GM18909 (cell line): ENCODE results near the gene SLC44A3.

Source experiments
- ATAC-seq: cut with Tn5 transposase; IDR thresholded peaks from one replicate; pipeline ENCODE4 v1.9.1; 2021; ENCODE audit warnings: mild to moderate bottlenecking; ENCODE audit not compliant: unreplicated experiment, poor library complexity

Gene SLC44A3, protein sequence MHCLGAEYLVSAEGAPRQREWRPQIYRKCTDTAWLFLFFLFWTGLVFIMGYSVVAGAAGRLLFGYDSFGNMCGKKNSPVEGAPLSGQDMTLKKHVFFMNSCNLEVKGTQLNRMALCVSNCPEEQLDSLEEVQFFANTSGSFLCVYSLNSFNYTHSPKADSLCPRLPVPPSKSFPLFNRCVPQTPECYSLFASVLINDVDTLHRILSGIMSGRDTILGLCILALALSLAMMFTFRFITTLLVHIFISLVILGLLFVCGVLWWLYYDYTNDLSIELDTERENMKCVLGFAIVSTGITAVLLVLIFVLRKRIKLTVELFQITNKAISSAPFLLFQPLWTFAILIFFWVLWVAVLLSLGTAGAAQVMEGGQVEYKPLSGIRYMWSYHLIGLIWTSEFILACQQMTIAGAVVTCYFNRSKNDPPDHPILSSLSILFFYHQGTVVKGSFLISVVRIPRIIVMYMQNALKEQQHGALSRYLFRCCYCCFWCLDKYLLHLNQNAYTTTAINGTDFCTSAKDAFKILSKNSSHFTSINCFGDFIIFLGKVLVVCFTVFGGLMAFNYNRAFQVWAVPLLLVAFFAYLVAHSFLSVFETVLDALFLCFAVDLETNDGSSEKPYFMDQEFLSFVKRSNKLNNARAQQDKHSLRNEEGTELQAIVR

DNA sequence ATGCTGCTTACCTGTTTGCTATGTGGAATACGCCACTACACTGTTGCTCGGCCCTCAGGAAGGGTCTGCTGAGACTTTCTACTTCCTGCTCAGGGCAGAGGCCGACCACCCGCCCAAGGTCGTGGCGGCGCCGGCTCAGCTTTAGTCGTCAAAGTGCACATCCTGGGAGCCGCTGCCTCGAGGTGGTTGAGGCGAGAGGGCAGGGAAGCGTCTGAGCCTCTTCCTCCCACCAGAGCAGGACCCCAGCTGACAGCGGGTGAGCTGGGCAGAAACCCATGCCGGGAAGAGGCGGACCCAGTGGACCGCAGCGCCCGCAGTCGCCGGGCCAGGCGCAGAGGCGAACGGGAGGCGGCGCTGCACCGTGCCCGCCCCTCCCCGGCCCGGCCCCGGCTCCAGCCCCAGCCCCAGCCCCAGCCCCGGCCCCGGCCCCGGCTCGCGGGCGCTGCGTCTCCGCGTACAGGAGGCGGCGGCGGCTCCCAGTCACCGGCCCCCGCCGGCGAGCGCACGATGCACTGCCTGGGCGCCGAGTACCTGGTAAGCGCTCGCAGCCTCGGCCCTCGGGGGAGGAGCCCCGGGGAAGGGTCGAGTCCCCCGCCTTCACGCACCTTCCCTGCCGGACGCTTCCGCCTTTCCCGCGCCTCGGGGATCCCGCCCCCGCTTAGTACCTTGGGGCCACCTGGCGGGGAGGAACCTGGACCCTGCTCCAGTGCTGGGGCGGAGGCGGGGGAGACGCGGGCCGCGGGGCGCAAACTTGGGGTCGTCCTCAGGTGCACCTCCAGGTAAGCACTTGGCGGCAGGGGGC is at the start of gene SLC44A3:
Gene SLC44A3, plus strand, starts transcription at position 413 of the 802 bp plus-strand sequence. Its CDS starts 95 bp downstream, at position 508.
- ATAC-seq, result no peak

DNA sequence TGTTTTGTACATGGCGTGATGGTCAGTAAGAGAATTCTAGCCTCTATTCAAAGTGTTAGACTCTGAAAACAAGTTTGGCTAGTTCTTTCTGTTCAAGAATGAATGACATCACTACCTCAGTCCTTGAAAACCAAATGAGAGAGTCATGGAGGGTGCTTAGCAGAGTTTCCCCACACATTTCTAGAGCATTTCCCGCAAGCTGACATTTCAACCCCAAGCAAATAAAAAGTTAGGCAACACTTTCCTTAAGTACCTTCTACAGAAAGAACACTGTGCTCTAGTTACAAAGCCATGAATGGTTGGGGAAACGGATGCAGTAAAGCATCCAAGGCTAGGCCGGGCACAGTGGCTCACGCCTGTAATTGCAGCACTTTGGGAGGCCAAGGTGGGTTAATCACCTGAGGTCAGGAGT is 47.9 kb upstream of the SLC44A3 start:
- ATAC-seq, result no peak

DNA sequence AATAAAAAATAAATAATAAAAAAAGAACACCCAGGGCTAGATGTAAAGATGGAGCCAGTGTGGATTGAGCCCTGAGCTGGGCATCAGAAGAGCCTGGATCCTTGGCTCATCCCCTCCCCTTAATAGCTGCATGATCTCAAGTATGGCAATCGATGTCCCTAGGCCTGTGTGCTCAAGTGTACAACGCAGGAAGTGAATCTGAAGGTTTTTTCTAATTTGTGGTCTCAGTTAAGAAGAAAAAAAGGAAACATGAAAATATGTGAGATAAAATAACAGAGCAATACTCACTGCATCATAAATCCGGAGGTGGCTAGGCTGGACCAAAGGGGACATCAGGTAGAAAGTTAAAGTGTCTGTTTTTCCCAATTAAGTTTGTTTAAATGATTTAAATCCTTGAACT is 47.3 kb upstream of the SLC44A3 start:
- ATAC-seq, result no peak

DNA sequence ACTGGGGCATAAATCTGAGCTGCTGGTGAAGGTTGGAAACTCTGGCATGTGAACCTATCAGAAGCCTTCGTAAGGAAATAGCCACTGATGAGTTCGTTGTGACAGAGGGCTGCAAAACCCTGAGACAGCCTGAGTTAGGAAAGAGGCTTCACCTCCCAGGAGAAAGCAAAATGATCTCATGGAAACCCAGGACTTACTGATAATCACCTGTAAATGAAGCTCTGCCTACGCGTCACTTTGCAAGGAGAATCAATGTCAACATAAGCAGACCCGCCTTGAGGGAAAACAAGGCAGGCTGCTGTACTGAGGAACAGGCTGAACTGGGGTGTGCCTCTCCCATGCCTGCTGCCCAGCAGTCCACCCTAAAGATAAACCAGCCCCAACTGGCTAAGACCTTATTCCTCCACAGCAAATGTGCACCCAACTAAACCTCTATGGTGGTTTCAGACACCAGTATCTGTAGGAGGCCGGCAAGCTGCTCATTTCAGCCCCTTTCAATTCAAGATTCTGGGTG is 46.8 kb upstream of the SLC44A3 start:
- ATAC-seq, result no peak

DNA sequence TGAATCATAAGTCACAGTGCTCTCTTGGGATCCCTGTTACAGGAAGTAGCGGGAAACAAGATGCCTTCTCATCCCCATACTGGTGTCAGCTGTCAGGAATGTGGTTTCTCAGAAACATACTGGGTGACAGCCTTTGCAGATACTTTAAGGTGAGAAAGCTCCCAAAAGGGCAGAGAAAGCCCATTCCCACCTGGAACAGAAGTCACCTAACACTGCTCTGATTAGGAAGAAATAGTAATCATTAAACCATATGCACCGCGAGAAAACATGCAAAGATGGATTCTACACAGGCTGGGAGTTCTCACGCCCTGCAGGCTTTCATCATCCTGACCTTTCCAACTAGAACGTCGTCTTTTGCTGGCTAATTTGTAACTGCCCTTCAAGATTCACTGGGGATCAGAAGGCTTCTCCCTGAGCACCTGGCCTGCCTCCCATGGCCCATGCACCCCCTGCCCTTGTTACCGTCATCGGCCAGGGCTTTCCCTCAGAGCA is 46.2 kb upstream of the SLC44A3 start:
- no peak for ATAC-seq

DNA sequence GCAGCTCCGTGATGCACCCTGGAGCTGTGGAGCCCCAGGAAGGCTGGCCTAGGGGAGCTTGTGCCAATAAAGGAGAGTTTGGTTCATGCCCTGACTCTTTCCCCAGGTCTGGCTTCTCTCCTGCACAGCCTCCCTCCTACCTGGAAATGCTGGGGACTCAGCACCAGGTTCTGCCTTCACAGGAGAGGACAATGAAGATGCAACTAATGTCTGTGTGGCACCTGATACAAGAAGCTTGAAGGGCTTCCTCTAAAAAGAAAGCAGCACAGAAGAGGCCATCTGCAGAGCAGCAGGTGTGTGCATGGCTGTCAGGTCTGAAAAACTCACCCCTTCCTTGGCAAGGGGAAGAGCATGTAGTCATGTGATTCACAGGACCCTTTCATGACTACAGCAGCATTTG is 43.7 kb upstream of the SLC44A3 start:
- no peak for ATAC-seq

DNA sequence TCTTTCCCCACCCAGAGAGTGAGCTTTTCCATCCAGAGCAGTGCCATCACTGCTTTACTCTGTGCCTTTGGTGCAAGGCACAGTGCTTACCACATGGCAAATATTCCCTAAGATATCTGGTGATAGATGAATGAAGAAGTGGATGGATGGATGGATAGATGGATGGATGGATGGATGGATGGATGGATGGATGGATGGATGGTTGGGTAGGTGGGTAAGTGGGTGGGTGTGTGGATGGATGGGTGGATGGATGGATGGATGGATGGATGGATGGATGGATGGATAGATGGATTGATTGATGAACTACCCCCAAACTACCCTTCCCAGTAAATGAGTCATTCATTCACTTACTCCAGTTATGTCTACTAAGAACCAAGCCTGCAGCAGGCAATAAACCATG is 42.9 kb upstream of the SLC44A3 start:
- ATAC-seq, result no peak

DNA sequence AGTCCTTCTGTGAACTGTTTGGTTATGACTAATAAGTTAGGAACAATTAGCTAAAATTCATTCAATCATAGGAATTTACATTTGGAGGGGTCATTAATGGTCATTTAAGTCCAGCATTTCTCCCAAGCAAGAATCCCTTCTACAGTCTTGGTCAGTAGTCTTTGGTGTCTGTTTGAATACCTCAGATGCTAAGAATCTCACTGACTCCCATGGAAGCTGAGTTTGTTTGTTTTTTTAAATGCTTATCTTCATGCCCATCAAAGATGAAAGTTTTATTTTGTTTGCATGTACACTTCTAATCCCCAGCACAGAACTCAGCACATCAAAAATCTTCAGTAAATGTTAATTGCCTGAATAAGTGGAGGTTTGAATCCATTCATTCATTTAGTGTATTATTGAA is 41.3 kb upstream of the SLC44A3 start:
- ATAC-seq, result no peak

DNA sequence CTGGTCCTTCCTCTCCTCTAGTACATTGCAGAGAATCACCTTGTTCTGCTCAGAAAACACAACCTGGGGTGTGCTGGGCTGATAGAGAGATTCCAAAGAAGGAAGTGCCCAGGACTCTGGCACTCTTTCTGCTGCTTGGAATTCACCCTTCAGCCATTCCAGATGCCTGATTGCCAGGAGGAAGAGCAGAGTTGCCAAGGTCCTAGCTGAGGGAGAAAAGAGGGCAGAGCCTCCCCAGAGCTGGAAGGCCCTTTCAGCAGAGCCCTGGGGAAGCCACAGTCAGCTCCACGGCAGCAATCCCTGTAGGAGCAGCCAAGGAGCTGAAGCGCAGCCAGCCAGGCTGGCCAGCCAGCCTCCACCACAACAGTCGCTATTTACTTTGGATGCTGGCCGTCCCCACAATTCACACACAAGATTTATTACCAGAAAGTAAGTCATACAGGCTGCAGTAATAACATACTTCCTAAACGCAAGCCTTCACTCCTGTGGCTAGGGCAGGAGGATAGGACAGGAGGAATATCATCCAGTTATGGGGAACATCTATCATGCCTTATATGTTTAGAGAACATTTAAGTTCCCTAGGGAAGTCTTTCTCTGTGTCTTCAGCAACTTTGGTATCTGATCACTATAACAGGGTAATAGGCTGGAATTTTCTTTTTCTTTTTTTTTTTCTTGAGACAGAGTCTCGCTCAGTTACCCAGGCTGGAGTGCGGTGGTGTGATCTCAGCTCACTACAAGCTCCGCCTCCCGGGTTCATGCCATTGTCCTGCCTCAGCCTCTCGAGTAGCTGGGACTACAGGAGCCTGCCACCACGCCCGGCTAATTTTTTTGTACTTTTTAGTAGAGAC is 36.6 kb upstream of the SLC44A3 start:
- no peak for ATAC-seq

DNA sequence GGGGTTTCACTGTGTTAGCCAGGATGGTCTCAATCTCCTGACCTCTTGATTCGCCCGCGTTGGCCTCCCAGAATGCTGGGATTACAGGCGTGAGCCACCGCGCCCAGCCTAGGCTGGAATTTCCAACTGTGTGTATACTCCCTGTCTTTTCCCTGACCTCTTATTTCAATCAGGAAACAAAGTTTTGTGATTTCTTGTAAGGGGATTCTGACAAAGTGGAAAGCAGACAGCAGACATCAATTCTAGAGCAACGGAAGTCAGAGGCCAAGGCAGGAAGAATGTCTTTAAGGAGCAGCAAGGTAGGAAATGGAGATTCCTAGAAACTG is 36.0 kb upstream of the SLC44A3 start:
- no peak for ATAC-seq

DNA sequence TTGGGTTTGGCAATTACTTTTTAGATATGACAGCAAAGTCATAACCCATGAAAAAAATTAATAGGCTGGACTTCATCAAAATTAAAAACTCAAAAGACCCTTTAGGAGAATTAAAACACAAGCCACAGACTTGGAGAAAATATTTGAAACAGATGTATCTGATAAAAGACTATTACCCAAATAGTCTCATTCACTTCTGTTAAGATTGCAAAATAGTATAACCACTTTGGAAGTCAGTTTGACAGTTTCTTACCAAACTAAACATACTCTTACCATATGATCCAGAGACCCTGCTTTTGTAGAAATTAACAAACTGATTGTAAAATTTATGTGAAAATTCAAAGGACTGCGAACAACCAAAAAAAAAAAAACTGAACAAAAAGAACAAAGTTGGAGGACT is 32.5 kb upstream of the SLC44A3 start:
- no peak for ATAC-seq

DNA sequence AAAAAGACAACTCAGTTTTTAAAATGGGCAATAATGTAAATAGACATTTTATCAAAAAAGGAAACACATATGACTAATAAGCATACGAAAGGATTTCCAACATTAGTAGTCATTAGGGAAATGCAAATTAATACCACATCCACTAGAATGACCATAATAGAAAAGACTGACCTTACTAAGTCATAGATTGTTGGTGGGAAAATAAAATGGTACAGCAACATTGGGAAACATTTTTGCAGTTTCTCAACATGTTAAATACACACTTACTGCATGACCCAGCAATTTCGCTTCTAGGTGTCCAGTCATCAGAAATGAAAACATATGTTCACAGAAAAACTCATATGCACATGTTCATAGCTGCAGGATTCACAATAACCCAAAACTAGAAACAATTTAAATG is 29.9 kb upstream of the SLC44A3 start:
- no peak for ATAC-seq

DNA sequence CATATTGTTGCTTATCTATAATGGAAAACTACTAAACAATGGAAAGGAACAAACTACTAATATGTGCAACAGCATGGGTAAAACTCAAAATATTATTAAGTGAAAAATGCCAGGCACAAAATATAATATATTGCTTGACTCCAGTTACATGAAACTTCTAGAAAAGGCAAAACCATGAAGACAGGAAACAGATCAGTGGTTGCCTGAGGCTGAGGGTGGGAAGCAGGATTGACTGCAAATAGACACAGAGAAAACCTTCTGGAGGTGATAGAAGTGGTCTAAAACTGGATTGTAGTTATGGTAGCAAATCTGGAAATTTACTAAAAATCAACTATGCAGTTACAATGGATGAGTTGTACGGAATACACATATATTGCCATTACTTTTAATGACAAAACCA is 29.5 kb upstream of the SLC44A3 start:
- no peak for ATAC-seq

DNA sequence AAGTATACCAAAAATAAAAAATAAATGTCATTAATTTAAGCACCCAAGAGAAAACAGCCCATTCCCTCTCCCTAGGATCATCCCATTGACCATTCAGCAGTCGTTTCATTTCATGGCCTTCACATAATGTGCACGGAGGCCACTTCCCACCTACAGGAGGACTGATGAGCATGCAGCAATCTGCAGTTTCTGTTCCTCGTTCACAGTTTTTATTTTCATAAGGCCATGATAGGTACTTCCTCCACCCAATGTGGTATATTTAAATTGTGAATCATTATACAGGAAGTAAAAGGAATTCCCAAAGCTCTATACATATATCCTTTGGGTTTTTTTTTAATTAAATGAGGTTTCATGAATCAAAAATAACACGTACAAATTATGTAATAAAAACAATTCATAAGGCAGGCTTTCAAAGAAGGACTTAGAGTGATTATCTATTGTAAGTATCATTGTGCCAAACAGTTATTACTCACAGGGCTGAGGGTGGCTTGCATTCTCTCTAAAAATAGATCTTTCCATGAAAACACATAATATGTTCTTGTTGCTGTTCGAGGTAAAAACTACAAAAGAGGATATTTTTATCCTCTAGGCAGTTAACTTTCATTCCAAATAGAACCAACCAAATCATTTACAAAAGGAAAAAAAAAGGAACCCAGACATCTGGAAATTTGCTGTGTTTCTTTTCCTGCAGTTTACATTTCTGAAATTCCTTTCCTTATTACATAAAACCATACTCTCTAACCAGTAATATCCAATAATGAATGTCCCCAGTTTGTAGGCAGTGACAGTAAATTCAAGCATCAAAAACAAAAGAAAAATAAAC is 27.5 kb upstream of the SLC44A3 start:
- peak; percentile 97 for ATAC-seq

DNA sequence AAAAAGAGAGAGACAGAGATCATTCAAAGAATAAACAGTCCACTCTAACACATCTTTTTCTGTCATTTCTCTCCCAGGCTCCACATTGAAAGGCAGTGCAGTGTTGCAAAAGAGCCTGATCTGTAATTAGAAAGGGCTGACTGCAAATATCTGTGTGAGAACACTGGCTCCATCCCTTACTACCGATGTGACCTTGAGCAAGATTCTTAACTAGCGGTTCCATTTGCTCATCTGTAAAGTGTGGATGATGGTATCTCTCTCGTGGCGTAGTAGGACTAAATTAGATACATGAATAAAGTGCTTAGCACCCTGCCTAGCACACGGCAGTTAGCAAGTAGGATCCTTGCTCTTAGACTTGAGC is 26.9 kb upstream of the SLC44A3 start:
- no peak for ATAC-seq

DNA sequence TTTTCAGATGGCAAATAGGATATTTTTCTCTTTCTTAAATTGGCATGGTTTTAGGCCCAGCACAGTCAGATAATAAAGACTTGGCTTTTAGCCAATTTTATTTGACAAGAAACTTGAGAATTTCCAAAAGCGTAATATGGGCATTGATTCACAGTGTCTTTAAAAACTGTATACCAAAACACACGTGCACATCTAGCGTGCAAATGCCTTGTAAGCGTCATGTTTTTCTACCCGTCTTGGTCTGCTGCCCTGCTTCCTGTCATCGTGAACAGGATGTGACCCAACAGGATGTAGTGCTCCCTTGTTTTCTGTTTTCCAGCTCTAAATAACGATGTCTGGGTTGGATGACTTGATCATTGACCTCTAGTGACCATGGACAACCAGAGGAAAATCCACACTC is 24.7 kb upstream of the SLC44A3 start:
- ATAC-seq, result peak; percentile 53

DNA sequence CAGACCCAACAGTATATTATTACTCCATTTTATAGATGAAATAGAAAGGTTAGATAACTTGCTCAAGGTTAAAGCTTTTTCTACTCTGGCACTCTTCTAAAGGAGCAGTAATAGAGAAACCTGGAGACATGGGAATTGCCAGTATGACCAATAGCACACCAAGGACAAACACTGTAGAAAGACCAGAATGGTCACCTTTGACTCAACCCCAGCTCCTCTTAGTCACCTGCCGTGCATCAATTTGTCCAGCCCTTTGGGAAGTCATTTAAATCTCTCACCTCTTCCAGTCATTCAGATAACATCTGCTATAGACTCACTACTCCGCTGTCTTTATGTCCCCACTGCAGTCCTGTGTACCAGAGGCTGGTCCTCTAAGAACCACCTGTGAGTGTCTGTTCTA is 23.9 kb upstream of the SLC44A3 start:
- no peak for ATAC-seq

DNA sequence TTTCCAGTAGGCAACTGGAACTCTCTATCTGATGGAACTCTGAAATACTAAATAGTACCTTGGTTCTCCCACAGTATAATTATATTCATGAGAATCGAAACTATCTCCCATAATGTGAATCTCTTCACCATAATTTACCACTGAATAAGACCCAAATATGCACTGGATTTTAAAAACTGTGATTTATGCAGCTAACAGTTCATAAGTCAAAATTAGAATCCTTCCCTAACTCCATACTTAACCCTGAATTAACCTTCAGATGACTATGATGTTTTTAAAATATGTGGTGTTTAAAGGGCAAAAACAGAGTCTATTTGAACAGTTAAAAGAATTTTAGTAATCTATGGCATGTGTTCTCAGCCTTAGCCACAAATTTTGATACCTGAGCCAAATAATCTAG is 22.9 kb upstream of the SLC44A3 start:
- ATAC-seq, result no peak

DNA sequence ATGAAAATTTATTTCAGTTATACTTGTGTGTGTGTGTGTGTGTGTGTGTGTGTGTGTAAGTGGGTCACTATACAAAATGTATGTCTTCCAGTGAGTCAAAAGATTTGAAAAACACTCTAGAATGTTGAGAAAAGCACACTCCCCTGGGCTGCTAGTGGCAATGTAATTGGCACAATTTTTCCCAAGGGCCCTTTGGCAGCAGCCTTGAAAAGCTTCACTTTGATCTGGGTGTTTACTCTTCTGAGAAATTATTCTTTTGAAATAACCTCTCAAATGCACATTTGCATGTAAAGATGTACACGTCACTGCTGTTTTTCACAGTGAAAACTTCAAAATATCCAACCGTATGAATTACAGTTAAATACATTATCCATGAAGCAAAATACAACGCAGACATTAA is 22.1 kb upstream of the SLC44A3 start:
- ATAC-seq, result no peak
